A673 (cell line): Measurements from ENCODE around the gene ZNF189. TPM values are rescaled to one million over a fixed set of nuclear protein-coding genes. Genes with fewer than 3 reads are reported as not detected.

Experiments used
- BruUV-seq: library from RNA; stranded (reverse); fragments of 400-500 nt; replicated peaks from 2 replicates; lab custom pipeline; 2021; lab: Mats Ljungman, UMichigan
- CTCF ChIA-PET: fragments of 300-600 bp; sonication (Branson Sonifier 250); formaldehyde crosslinking; loops from one replicate; lab custom pipeline; 2022; ENCODE audit warnings: antibody characterized with exemption; lab: Charles Lee
- POLR2A ChIA-PET: fragments of 300-600 bp; sonication (Branson Sonifier 250); formaldehyde crosslinking; loops from one replicate; lab custom pipeline; 2022; ENCODE audit warnings: antibody characterized with exemption; ENCODE audit not compliant: low non-redundant PET; lab: Charles Lee
- DNase-seq: peaks from one replicate; pipeline ENCODE4 v3.0.0-alpha.2; 2015; ENCODE audit warnings: low spot score
- H3K27ac ChIP-seq: fragments of 200-600 bp; sonication (generic); 2 replicates; pipeline ENCODE4 v1.5.1; 2016; ENCODE audit warnings: mixed run types, low read depth, mild to moderate bottlenecking, mixed read lengths, antibody characterized with exemption, low read length; ENCODE audit not compliant: poor library complexity, severe bottlenecking
- H3K27me3 ChIP-seq: fragments of 200-600 bp; sonication (generic); replicated peaks from 2 replicates; pipeline ENCODE4 v1.6.1; 2017; ENCODE audit warnings: mixed run types, low read depth, mild to moderate bottlenecking, mixed read lengths, antibody characterized with exemption, low read length; ENCODE audit not compliant: insufficient read depth, poor library complexity
- H3K36me3 ChIP-seq: fragments of 200-600 bp; sonication (generic); 2 replicates; pipeline ENCODE4 v1.6.1; 2016; ENCODE audit warnings: mixed run types, mild to moderate bottlenecking, mixed read lengths, antibody characterized with exemption, low read length; ENCODE audit not compliant: insufficient read depth, poor library complexity, severe bottlenecking
- H3K4me1 ChIP-seq: fragments of 200-600 bp; sonication (generic); 2 replicates; pipeline ENCODE4 v1.6.1; 2017; ENCODE audit warnings: mixed run types, mild to moderate bottlenecking, mixed read lengths, antibody characterized with exemption, low read length; ENCODE audit not compliant: insufficient read depth, poor library complexity, severe bottlenecking
- H3K4me3 ChIP-seq: fragments of 200-600 bp; sonication (generic); 2 replicates; pipeline ENCODE4 v1.5.1; 2016; ENCODE audit warnings: low read depth, mixed run types, mild to moderate bottlenecking, mixed read lengths, low read length; ENCODE audit not compliant: poor library complexity, severe bottlenecking
- H3K9me3 ChIP-seq: fragments of 200-600 bp; sonication (generic); 2 replicates; pipeline ENCODE4 v1.6.1; 2016; ENCODE audit warnings: mixed run types, low read depth, mild to moderate bottlenecking, mixed read lengths, antibody characterized with exemption, low read length; ENCODE audit not compliant: poor library complexity, severe bottlenecking
- CTCF ChIP-seq: fragments of 300-800, 200-600 bp; sonication (generic); conservative IDR thresholded peaks from 2 replicates; pipeline ENCODE4 v1.5.1; 2017; ENCODE audit warnings: low read depth, mild to moderate bottlenecking, antibody characterized with exemption, low read length, moderate library complexity, mixed read lengths
- EZH2 ChIP-seq: fragments of 200-600 bp; sonication (generic); IDR thresholded peaks from 2 replicates; pipeline ENCODE4 v1.6.1; 2017; ENCODE audit warnings: borderline replicate concordance, low read depth, mild to moderate bottlenecking, mixed read lengths, antibody characterized with exemption, low read length; ENCODE audit not compliant: poor library complexity, severe bottlenecking
- intact Hi-C: fragments of 100-400 bp; cut with micrococcal nuclease; formaldehyde crosslinking; loops from one replicate; pipeline ENCODE4 v1.10.0; 2022; ENCODE audit not compliant: unreplicated experiment
- total RNA-seq: library from RNA; stranded (reverse); gene quantifications from 2 replicates; pipeline ENCODE4 v1.2.3, GENCODE V29; 2021

The ZNF189 gene
- total RNA-seq, 1 experiment from 2014 or later: 17.6 TPM

- no TSS peak for BruUV-seq
- DNase-seq: no peak
These were observed 31.1 kb downstream of the ZNF189 start for GRCh38 chr9:101429736-101430135.

GRCh38 chr9:101432171-101432570 lies 33.5 kb downstream of the ZNF189 start:
- H3K36me3 ChIP-seq: no peaks in the 10 kb centered on the region
- DNase-seq: no peak
- H3K4me3 ChIP-seq: no peak overlapping the region
- TF ChIP-seq EZH2: no peak
- no peak for TF ChIP-seq CTCF
- H3K4me1 ChIP-seq: no peaks in the 10 kb centered on the region
- no TSS peak for BruUV-seq
- no peaks in the 10 kb centered on the region for H3K9me3 ChIP-seq
- intact Hi-C loops: no loop called here
- ChIA-PET CTCF (no interaction called here), POLR2A (no interaction called here)
- H3K27me3 ChIP-seq: peaks cover 23% of the 10 kb centered on the region
- no peak overlapping the region for H3K27ac ChIP-seq

More at GRCh38 chr9:101429736-101430135, 31.1 kb downstream of the ZNF189 start:
- Histone ChIP-seq H3K27me3 (peaks cover 16% of the 10 kb centered on the region), H3K36me3 (no peaks in the 10 kb centered on the region), H3K4me1 (no peaks in the 10 kb centered on the region), H3K9me3 (no peaks in the 10 kb centered on the region), H3K4me3 (no peak overlapping the region), H3K27ac (no peak overlapping the region)
- intact Hi-C loops: no loop called here
- TF ChIP-seq EZH2 (no peak), CTCF (no peak)
- ChIA-PET POLR2A (no interaction called here), CTCF (no interaction called here)

GRCh38 chr9:101432740-101433139 lies 34.1 kb downstream of the ZNF189 start:
- DNase-seq: no peak
- H3K27me3 ChIP-seq: peaks cover 23% of the 10 kb centered on the region
- TF ChIP-seq EZH2 (no peak), CTCF (no peak)
- intact Hi-C loops: no loop called here
- H3K9me3 ChIP-seq: no peaks in the 10 kb centered on the region
- H3K4me3 ChIP-seq: no peak overlapping the region
- H3K36me3 ChIP-seq: no peaks in the 10 kb centered on the region
- ChIA-PET CTCF (no interaction called here), POLR2A (no interaction called here)
- H3K4me1 ChIP-seq: no peaks in the 10 kb centered on the region
- no TSS peak for BruUV-seq
- no peak overlapping the region for H3K27ac ChIP-seq
